GM19395 (cell line): ENCODE measurements around the gene TRABD2A.
A peak's percentile ranks its signal among the peaks of the same experiment; 100 is the strongest.
"Not testable (repeated sequence)": the region's sequence is repeated elsewhere in the genome, so short reads cannot be mapped to it uniquely, and the experiment has no call there.

Experiments
- ATAC-seq: cut with Tn5 transposase; IDR thresholded peaks from one replicate; pipeline ENCODE4 v1.9.1; 2021; ENCODE audit warnings: mild to moderate bottlenecking, moderate library complexity; ENCODE audit not compliant: unreplicated experiment

The TRABD2A gene

GRCh38 chr2:84781942-84782716 lies 98.8 kb downstream of the TRABD2A start:
- ATAC-seq, result peak; percentile 85

DNA sequence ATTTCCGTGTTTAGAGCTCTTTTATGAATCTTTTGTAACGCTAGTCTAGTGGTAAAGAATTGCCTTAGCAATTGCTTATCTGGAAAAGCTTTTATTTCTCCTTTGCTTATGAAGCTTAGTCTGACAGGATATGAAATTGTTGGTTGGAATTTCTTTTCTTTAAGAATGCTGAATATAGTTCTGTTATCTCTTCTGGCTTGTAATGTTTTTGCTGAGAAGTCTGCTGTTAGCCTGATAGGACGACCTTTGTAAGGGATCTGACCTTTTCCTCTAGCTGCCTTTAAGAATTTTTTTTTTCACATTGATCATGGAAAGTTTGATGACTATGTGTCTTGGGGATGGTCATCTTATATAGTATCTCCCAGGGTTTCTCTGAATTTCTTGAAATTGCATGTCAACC lies 101.1 kb downstream of the TRABD2A start:
- ATAC-seq, result no peak

DNA sequence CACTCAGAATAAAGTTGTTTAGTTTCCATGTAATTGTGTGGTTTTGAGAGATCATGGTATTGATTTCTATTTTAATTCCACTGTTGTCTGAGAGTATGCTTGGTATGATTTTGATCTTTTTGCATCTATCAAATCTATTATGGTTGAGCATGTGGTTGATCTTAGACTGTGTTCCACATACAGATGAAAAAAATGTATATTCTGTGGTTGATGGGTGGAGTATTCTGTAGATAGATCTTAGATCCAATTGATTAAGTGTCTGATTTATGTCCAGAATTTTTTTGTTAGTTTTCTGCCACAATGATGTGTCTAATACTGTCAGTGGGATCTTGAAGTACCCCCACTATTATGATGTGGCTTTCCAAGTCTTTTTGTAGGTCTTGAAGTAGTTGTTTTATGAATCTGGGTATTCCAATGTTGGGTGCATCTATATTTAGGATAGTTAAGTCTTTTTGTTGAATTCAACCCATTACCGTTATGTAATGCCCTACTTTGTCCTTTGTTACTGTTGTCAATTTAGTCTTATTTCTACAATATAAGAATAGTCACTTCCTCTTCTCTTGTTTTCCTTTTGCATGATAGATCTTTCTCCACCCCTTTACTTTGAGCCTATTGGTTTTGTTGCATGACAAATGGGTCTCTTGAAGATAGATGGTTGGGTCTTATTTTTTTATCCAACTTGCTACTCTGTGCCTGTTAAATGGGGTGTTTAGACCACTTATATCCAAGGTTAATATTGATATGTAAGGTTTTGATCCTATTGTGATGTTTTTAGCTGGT lies 101.8 kb downstream of the TRABD2A start:
- no peak for ATAC-seq

GRCh38 chr2:84776011-84776410 lies 104.9 kb downstream of the TRABD2A start:
- no peak for ATAC-seq

GRCh38 chr2:84773562-84773961 lies 107.3 kb downstream of the TRABD2A start:
- ATAC-seq, result not testable (repeated sequence)
